Choroid plexus epithelial cell (primary cell): Measurements from ENCODE around the gene EXOC3L1.
A peak's percentile ranks its signal among the peaks of the same experiment; 100 is the strongest.

Source experiments
- DNase-seq: peaks from one replicate; pipeline ENCODE4 v3.0.0-alpha.2; 2010; ENCODE audit warnings: low read depth
- H3K4me3 ChIP-seq: 2 replicates; pipeline ENCODE4 v1.5.1; 2011; ENCODE audit warnings: low read depth, mild to moderate bottlenecking, control low read depth, low read length, moderate library complexity
- CTCF ChIP-seq: conservative IDR thresholded peaks from 2 replicates; pipeline ENCODE4 v1.5.1; 2011; ENCODE audit warnings: low read depth, mild to moderate bottlenecking, control low read depth, inconsistent platforms, low read length, moderate library complexity

EXOC3L1 gene

GRCh38 chr16:67181346-67181745 lies 8.6 kb downstream of the EXOC3L1 start:
- no peak overlapping the region for H3K4me3 ChIP-seq
- TF ChIP-seq CTCF: no peak
- peak; percentile 80 for DNase-seq

- no peak for TF ChIP-seq CTCF
- no peak overlapping the region for H3K4me3 ChIP-seq
Observed at GRCh38 chr16:67180166-67180565, 9.8 kb downstream of the EXOC3L1 start.

GRCh38 chr16:67179421-67180080 lies 10.4 kb downstream of the EXOC3L1 start:
- DNase-seq: no peak
- no peak overlapping the region for H3K4me3 ChIP-seq
- TF ChIP-seq CTCF: peak; percentile 37

More at GRCh38 chr16:67180166-67180565, 9.8 kb downstream of the EXOC3L1 start:
- no peak for DNase-seq

GRCh38 chr16:67177743-67178699 lies 11.9 kb downstream of the EXOC3L1 start:
- DNase-seq: peak; percentile 73
- H3K4me3 ChIP-seq: peak overlapping the region; percentile 53
- TF ChIP-seq CTCF: no peak

GRCh38 chr16:67176662-67177061 lies 13.3 kb downstream of the EXOC3L1 start:
- no peak for TF ChIP-seq CTCF
- DNase-seq: no peak
- H3K4me3 ChIP-seq: no peak overlapping the region

GRCh38 chr16:67174706-67175231 lies 15.2 kb downstream of the EXOC3L1 start:
- no peak for DNase-seq
- TF ChIP-seq CTCF: no peak
- H3K4me3 ChIP-seq: peak overlapping the region; percentile 58
